Endothelial cell of umbilical vein (primary cell): Measurements from ENCODE around the gene TXNL4A. TPM values are rescaled to one million over a fixed set of nuclear protein-coding genes. Genes with fewer than 3 reads are reported as not detected.

Experiments used
- BruUV-seq: library from RNA; stranded (reverse); fragments of 400-500 nt; replicated peaks from 2 replicates; lab custom pipeline; 2021; lab: Mats Ljungman, UMichigan
- CTCF ChIA-PET: fragments of 300-600, 350-600 bp; sonication (Branson Sonifier 250); formaldehyde crosslinking; loops from one replicate; lab custom pipeline; 2021; ENCODE audit warnings: antibody characterized with exemption, inconsistent platforms; lab: Charles Lee
- POLR2A ChIA-PET: fragments of 300-600, 350-600 bp; sonication (Branson Sonifier 250); formaldehyde crosslinking; loops from one replicate; lab custom pipeline; 2021; ENCODE audit warnings: antibody characterized with exemption, inconsistent platforms; lab: Charles Lee
- DNase-seq: peaks from one replicate; pipeline ENCODE4 v3.0.0-alpha.2; 2011; ENCODE audit warnings: low read depth, low spot score
- FAIRE-seq: peaks from 2 replicates; lab custom pipeline; 2011; peaks lifted over from hg19 to GRCh38; lab: Jason Lieb, UNC
- H2AFZ ChIP-seq: 2 replicates; pipeline ENCODE4 v1.6.0; 2012; ENCODE audit warnings: low read depth, low read length, control low read depth, inconsistent platforms
- H3K27ac ChIP-seq: 2 replicates; pipeline ENCODE4 v1.5.1; 2011; ENCODE audit warnings: low read depth, mild to moderate bottlenecking, control low read depth, low read length, moderate library complexity; ENCODE audit not compliant: insufficient read depth
- H3K27me3 ChIP-seq, 2 experiments: 2 replicates each; pipeline versions ENCODE4 v1.6.0 to v1.6.1; 2011; ENCODE audit warnings: low read length in 2 of 2, mixed read lengths in 1 of 2; ENCODE audit not compliant: control insufficient read depth in 2 of 2, insufficient read depth in 2 of 2
- H3K36me3 ChIP-seq, 2 experiments: 2 replicates in 1 of 2; 3 replicates in 1 of 2; pipeline ENCODE4 v1.5.1; 2011; ENCODE audit warnings: low read length in 2 of 2, mild to moderate bottlenecking in 1 of 2, moderate library complexity in 1 of 2; ENCODE audit not compliant: control insufficient read depth in 2 of 2, insufficient read depth in 2 of 2; ENCODE audit errors: extremely low read depth in 1 of 2
- H3K4me1 ChIP-seq: 3 replicates; pipeline ENCODE4 v1.5.1; 2011; ENCODE audit warnings: mild to moderate bottlenecking, low read length; ENCODE audit not compliant: control insufficient read depth, insufficient read depth; ENCODE audit errors: extremely low read depth
- H3K4me2 ChIP-seq: 2 replicates; pipeline ENCODE4 v1.6.1; 2011; ENCODE audit warnings: low read length, control low read depth, mixed read lengths; ENCODE audit not compliant: insufficient read depth
- H3K4me3 ChIP-seq, 3 experiments: fragments of 200-600 bp in 1 of 3; sonication (generic), shearing (Covaris generic) in 1 of 3; replicated peaks in 1 of 3; 2 replicates each; pipeline ENCODE4 v1.5.1; 2011 to 2016; ENCODE audit warnings: control low read depth in 3 of 3, low read length in 3 of 3, mild to moderate bottlenecking in 2 of 3, inconsistent platforms in 1 of 3, low read depth in 1 of 3, moderate library complexity in 1 of 3; ENCODE audit not compliant: insufficient read depth in 1 of 3
- H3K79me2 ChIP-seq: 2 replicates; pipeline ENCODE4 v1.6.0; 2012; ENCODE audit warnings: low read length, inconsistent platforms; ENCODE audit not compliant: control insufficient read depth, insufficient read depth
- H3K9ac ChIP-seq: replicated peaks from 2 replicates; pipeline ENCODE3; 2011; ENCODE audit warnings: low read length, control low read depth; ENCODE audit not compliant: insufficient read depth; ENCODE audit errors: extremely low read depth
- H3K9me1 ChIP-seq: replicated peaks from 3 replicates; pipeline ENCODE4 v1.6.0; 2011; ENCODE audit warnings: mild to moderate bottlenecking, low read length; ENCODE audit not compliant: control insufficient read depth, insufficient read depth; ENCODE audit errors: extremely low read depth
- H3K9me3 ChIP-seq: replicated peaks from 2 replicates; pipeline ENCODE4 v1.5.1; 2012; ENCODE audit warnings: low read length, inconsistent platforms; ENCODE audit not compliant: control insufficient read depth, insufficient read depth
- H4K20me1 ChIP-seq: replicated peaks from 2 replicates; pipeline ENCODE3; 2011; ENCODE audit warnings: mild to moderate bottlenecking, low read length; ENCODE audit not compliant: control insufficient read depth, insufficient read depth; ENCODE audit errors: extremely low read depth
- CTCF ChIP-seq, 2 donors: IDR thresholded peaks; 1 replicate in 1 of 2; 2 replicates in 1 of 2; pipeline ENCODE4 v1.5.1; 2011; ENCODE audit warnings: low read length in 2 of 2, mild to moderate bottlenecking in 2 of 2, moderate library complexity in 2 of 2, control low read depth in 1 of 2, inconsistent platforms in 1 of 2, low read depth in 1 of 2; ENCODE audit not compliant: insufficient read depth in 1 of 2; ENCODE audit errors: extremely low read depth in 1 of 2
- EZH2 ChIP-seq: IDR thresholded peaks from 2 replicates; pipeline ENCODE4 v1.6.1; 2012; ENCODE audit warnings: borderline replicate concordance, low read depth, mild to moderate bottlenecking, moderate library complexity, low read length, inconsistent platforms; ENCODE audit not compliant: severe bottlenecking
- FOS ChIP-seq: IDR thresholded peaks from 2 replicates; pipeline ENCODE4 v1.6.1; 2011; ENCODE audit warnings: mild to moderate bottlenecking, low read length, moderate library complexity, borderline replicate concordance; ENCODE audit not compliant: insufficient read depth
- GATA2 ChIP-seq: IDR thresholded peaks from 2 replicates; pipeline ENCODE4 v1.7.0; 2011; ENCODE audit warnings: low read depth, mild to moderate bottlenecking, moderate library complexity, mixed read lengths, low read length; ENCODE audit not compliant: insufficient read length, insufficient read depth
- JUN ChIP-seq: IDR thresholded peaks from 2 replicates; pipeline ENCODE4 v1.6.1; 2011; ENCODE audit warnings: borderline replicate concordance, low read depth; ENCODE audit not compliant: insufficient read length, insufficient read depth
- MAX ChIP-seq: IDR thresholded peaks from 2 replicates; pipeline ENCODE4 v1.6.1; 2011; ENCODE audit not compliant: insufficient read depth, insufficient read length
- MYC ChIP-seq: IDR thresholded peaks from one replicate; pipeline ENCODE4 v1.6.1; 2011; ENCODE audit warnings: mild to moderate bottlenecking, low read depth, low read length
- POLR2A ChIP-seq: IDR thresholded peaks from 2 replicates; pipeline ENCODE4 v1.6.1; 2012; ENCODE audit warnings: low read depth, mild to moderate bottlenecking, control low read depth, low read length
- POLR2AphosphoS5 ChIP-seq: IDR thresholded peaks from 2 replicates; pipeline ENCODE4 v1.6.1; 2012; ENCODE audit warnings: low read depth, mild to moderate bottlenecking, control low read depth, low read length, moderate library complexity; ENCODE audit not compliant: insufficient read depth
- dilution Hi-C: fragments of 300-500 bp; cut with MboI; formaldehyde crosslinking; loops from one replicate; pipeline ENCODE4 v1.15.0; 2019; ENCODE audit warnings: low sequenced_read_pairs; ENCODE audit not compliant: extremely low pct_ligation_motif_present
- intact Hi-C: fragments of 100-400 bp; cut with micrococcal nuclease; formaldehyde crosslinking; loops from one replicate; pipeline ENCODE4 v1.10.0; 2022
- polyA plus RNA-seq, 4 experiments: library from polyadenylated mRNA; depleted of rRNA in 3 of 4; stranded (reverse) in 3 of 4; unstranded in 1 of 4; fragments of >200 nt; gene quantifications; 2 replicates each; pipeline versions ENCODE4 v1.2.1 to v1.2.3, GENCODE V29; 2011 to 2012; ENCODE audit warnings: missing spikeins in 1 of 4
- total RNA-seq: library from RNA; stranded (reverse); gene quantifications from 2 replicates; pipeline ENCODE4 v1.2.3, GENCODE V29; 2021

TXNL4A gene
- total and polyA plus RNA-seq, 2 donors (not counting 3 experiments of a cell fraction or from before 2014, with no cell fraction given) = 148 to 172 TPM

GRCh38 chr18:80002468-80002867, 14.1 kb upstream of the TXNL4A start:
- TF ChIP-seq GATA2 (no peak), POLR2A (no peak), POLR2AphosphoS5 (no peak), MAX (no peak), FOS (no peak), CTCF (IDR thresholded peaks at IDR 0.05; ENCODE audit: extremely low read depth in 1 of 2, insufficient read depth in 1 of 2, low read depth in 1 of 2, low read length in 2 of 2) (no peak), MYC (no peak), JUN (no peak), EZH2 (no peak)
- BruUV-seq = no TSS peak
- intact Hi-C loops = no loop called here
- dilution Hi-C loops = no loop called here
- Histone ChIP-seq H3K9me3 (no peaks in the 10 kb centered on the region), H3K9ac (no peak overlapping the region), H3K27me3 (no peaks in the 10 kb centered on the region), H2AFZ (no peak overlapping the region), H3K4me1 (no peaks in the 10 kb centered on the region), H3K36me3 (no peaks in the 10 kb centered on the region), H3K4me2 (no peak overlapping the region), H3K4me3 (no peak overlapping the region), H3K79me2 (no peaks in the 10 kb centered on the region), H3K9me1 (no peaks in the 10 kb centered on the region), H3K27ac (no peak overlapping the region), H4K20me1 (no peaks in the 10 kb centered on the region)
- DNase-seq = no peak
- FAIRE-seq = no peak
- CTCF ChIA-PET = no interaction called here
- POLR2A ChIA-PET = no interaction called here
